Dermis blood vessel endothelial cell (primary cell): ENCODE data around the gene BDP1. TPM values are rescaled to one million over a fixed set of nuclear protein-coding genes. Genes with fewer than 3 reads are reported as not detected.
"Not testable (repeated sequence)": the region's sequence is repeated elsewhere in the genome, so short reads cannot be mapped to it uniquely, and the experiment has no call there.

Source experiments
- DNase-seq: peaks from one replicate; pipeline ENCODE4 v3.0.0; 2010
- total RNA-seq: library from RNA; depleted of rRNA; stranded (reverse); fragments of >200 nt; gene quantifications from 2 replicates; pipeline ENCODE4 v1.2.3, GENCODE V29; 2014

Gene BDP1
- total RNA-seq, 1 donor from 2014 or later: 31.1 TPM

DNA sequence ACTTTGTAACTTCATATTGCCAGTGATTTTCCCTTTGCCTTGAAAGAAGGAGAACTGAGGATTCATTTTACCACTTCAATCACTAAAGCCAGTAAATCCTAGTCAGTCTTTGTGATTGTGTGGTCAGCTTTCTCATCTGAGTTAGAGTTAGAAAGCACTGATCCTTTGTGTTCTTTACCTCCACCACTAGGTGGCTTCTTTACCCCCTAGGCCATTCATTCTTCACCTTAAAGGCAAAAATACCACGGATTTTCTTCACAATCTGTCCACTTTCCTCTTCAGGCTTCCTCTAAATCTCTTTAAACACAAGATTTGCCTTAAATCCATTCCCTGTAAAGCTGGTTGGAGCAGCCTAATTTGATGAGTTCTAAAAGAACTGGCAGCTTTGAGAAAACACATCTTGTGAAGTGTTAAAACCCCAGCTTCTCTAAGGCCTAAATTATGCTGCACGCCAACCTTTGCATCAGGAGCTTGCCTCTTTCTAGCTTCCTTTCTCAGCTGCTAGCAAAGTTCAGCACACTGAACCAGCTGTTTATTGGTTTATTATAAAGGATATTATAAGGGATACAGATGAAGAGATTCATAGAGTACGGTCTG, 20.4 kb downstream of the BDP1 start:
- DNase-seq: peak; percentile 50

DNA sequence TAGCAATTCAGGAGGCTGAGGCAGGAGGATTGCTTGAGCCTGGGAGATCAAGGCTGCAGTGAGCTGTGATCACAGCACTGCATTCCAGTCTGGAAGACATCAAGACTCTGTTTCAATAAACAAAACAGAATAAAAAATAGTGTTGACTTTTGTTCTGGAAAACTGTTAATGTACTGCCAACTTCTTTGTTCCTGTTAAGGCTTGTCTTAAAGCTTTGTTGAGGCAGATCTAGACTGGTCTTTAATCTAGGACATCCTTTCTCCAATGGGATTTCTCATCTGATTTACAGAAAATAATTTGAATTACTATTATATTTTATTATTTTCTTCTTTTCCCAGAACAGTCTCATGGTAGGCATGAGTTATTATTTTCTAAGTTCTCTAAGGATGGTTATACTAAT, 26.0 kb downstream of the BDP1 start:
- DNase-seq: no peak

DNA sequence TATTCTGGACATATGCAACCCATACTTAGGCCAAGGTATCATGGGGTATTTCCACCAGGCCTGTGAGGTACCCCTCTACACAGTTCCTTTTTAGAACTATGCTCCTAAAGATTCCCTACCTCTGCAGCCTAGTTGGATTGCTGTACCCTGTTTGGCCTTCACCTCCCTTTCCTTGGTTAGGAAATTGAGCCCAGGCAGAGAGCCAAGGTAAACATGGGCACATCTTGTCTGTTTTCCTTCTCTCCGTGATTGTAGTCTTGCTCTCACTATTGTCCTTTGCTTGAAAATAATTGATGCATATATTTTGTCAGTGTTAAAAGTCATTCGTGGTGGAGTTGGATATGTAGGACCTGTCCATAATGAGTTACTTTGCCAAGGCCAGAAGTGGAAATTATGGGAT, 26.7 kb downstream of the BDP1 start:
- DNase-seq: peak; percentile 80

DNA sequence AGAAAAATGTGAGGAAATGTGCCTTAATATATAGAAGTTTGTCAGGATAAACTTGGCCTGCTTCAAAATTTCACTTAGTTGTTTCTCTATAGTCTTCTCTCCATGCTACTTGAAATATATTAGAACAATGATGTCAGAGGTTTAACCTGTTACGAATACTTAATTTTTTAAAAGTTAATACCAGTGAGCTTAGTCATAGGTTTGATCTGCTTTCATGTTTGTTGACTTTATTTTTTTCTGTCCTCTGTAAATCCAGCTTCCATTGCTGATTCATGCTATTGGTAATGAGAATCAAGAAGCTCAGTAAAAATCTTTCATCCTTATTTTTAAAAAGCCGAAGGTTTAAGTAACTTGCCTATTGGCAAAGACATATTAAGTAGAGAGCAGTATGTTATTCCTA, 27.9 kb downstream of the BDP1 start:
- peak; percentile 73 for DNase-seq

DNA sequence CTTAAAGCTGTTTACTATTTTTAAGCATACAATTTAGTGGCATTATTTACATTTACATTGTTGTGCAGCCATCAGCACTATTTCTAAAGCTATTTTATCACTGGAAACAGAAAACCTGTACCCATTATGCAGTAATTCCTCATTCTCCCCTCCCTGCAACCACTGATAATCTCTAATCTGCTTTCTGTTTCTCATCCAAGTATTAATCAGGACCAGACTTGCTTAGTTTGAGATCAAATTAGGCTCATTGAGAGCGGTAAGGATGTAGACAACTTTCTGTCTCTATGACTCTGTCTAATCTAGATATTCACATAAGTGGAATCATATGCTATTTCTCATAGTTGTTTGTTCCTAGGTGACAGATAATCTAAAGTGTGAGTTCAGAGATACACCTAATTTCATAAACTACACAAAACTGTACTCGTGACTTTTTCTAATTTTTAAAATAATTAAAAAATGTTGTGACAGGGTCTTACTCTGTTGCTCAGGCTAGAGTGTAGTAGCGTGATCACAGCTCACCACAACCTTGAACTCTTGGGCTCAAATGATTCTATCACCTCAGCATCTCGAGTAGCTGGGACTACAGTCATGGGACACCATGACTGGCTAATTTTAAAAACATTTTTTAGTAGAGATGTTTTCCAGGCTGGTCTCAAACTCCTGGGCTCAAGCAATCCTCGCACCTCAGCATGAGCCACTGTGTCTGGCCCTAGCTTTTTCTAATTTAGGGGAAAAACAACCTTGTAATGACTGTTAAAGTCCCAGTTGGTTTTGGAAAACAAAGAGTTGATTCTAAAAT, 37.6 kb downstream of the BDP1 start:
- DNase-seq: no peak

DNA sequence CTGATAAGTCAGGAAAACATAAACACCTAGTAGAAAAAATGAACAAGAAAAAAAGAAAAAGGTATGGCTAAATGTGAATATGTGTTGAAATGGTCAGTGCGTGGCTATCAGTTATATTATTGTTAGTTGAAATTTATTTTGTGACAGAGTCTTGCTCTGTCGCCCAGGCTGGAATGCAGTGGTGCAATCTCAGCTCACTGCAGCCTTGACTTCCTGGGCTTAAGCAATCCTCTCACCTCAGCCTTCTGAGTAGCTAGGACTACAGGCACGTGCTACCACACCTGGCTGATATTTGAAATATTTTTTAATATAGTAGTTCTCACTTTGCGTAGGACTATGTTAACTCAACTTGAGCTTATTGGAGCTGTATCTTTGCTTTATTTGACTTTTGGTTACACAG, 38.8 kb downstream of the BDP1 start:
- DNase-seq: not testable (repeated sequence)

DNA sequence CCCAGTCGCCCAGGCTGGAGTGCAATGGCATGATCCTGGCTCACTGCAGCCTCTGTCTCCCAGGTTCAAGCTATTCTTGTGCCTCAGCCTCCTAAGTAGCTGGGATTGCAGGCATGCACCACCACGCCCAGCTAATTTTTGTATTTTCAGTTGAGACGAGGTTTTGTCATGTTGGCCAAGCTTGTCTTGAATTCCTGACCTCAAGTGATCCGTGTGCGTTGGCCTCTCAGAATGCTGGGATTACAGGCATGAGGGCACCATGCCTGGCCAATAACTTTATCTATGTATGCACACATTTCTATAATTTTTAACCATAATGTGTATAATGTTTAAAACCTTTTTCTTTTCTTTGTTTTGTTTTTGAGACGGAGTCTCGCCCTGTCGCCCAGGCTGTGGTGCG, 43.3 kb downstream of the BDP1 start:
- not testable (repeated sequence) for DNase-seq

DNA sequence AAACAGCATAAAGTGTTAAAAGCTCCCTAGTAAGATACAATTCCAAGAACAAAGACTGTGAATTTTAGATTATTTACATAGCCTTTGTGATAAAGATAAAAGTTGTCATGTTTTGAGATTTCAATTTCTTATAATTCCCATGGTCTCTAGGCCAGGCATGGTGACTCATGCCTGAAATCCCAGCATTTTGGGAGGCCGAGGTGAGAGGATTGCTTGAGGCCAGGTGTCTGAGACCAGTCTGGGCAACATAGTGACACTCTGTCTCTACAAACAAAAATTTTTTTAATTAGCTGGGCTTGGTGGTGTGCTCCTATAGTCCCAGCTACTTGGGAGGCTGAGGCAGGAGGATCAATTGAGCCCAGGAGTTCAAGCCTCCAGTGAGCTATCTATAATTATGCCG, 48.1 kb downstream of the BDP1 start:
- DNase-seq: no peak

DNA sequence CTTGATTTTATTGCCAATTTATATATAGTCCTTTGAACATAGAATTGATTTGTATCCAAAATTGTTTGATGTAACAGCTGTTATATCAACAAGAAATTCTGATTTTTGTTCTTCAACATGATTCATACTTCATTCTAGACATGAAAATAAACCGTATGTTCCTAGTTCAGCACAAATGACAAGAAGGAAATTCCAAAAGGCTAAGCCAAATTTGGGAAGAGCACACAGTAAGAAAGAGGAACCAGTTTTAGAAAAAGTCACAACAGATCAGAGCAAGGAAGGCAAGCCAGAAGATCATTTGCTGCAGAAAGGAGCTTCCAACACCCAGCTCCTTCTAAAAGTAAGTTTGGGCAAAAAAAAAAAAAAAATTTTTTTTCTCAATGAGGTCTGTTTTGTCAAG, 66.7 kb downstream of the BDP1 start:
- DNase-seq: no peak

DNA sequence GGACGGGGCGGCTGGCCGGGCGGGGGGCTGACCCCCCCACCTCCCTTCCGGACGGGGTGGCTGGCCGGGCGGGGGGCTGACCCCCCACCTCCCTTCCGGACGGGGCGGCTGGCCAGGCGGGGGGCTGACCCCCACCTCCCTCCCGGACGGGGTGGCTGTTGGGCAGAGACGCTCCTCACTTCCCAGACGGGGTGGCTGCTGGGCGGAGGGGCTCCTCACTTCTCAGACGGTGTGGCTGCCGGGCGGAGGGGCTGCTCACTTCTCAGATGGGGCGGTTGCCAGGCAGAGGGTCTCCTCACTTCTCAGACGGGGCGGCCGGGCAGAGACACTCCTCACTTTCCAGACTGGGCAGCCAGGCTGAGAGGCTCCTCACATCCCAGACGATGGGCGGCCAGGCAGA, 70.2 kb downstream of the BDP1 start:
- DNase-seq: not testable (repeated sequence)

DNA sequence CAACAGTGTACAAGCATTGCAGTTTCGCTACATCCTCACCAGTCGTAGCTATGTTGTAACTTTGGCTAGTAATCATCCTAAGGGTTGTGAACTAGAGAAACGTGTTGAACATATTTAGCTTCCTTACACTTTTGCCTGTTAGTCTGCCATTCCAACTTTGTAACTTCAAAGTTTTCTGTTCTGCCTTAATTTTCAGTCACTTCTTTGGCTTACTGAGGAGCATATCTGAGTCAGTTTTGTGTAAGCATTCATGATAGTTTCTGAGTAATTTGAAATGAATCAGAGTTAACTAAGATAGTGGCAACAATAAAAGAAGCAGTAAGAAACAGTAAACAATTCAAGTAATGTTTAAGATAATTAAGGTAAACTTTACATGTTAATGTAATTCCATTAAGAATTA, 72.8 kb downstream of the BDP1 start:
- DNase-seq: no peak

DNA sequence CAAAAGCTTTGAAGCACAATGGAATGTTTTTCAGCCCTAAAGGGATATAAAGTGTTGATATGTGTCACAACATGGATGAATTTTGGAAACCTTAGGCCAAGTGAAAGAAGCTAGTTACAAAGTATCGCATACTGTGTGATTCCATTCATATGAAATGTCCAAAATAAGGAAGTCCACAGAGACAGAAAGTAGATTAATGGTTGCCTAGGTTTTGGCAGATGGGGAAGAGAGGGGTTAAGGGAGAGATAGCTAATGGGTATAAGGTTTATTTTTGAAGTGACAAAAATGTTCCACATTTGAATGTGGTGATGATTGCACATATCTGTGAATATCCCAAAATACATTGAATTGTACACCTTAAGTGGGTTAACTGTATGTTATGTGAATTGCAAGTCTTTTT, 74.2 kb downstream of the BDP1 start:
- no peak for DNase-seq

DNA sequence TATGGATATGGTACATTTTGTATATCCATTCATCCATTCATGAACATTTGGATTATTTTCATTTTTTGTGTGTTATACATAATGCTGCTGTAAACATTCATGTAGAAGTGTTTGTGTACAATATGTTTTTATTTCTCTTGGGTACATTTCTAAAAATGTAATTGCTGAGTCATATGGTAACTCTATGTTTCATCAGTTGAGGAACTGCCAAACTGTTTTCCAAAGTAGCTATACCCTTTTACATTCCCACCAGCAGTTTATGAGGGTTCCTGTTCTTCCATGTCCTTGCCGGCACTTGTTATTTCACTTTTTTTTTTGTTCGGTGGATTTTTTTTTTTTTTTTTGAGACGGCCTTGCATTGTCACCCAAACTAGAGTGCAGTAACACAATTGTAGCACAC, 77.7 kb downstream of the BDP1 start:
- no peak for DNase-seq

DNA sequence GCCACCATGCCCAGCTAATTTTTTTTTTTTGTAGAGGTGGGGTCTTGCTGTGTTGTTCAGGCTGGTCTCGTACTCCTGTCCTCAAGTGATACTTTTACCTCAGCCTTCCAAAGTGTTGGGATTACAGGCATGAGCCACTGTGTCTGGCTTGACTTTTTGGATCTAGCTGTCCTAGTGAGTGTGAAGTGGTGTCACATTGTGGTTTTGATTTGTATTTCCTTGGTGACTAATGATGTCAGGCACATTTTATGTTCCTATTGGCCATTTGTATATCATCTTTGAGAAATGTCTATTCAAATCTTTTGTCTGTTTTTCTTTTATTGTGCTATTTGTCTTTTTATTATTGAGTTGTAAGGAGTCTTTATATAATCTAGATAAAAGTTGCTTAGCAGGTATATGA, 78.2 kb downstream of the BDP1 start:
- peak; percentile 45 for DNase-seq

DNA sequence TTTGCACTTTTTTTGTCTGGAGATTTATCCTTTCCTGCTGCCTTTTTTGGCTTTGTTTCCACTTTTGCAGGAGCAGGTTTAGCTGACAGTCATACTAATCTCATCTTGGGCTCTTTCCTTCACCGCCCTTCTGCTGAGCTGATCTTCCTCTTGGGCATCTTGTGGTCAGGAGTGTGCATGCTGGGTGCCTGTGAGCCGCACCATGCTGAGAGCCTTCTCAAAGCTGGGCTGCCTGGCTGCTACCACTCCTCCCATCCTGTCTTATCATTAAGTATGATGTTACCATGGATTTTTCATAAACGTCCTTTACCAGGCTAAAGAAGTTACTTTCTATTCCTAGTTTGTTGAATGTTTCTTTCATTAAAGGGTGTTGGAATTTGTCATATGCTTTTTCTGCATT, 82.2 kb downstream of the BDP1 start:
- DNase-seq: no peak

DNA sequence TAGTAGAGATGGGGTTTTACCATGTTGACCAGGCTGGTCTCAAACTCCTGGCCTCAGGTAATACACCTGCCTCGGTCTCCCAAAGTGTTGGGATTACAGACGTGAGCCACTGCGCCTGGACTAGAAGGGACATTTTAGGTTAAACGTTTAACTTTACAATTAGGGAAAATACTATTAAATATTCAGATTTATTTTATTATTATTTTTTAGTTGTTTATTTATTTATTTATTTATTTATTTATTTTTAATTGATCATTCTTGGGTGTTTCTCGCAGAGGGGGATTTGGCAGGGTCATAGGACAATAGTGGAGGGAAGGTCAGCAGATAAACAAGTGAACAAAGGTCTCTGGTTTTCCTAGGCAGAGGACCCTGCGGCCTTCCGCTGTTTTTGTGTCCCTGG, 95.4 kb downstream of the BDP1 start:
- DNase-seq: not testable (repeated sequence)

DNA sequence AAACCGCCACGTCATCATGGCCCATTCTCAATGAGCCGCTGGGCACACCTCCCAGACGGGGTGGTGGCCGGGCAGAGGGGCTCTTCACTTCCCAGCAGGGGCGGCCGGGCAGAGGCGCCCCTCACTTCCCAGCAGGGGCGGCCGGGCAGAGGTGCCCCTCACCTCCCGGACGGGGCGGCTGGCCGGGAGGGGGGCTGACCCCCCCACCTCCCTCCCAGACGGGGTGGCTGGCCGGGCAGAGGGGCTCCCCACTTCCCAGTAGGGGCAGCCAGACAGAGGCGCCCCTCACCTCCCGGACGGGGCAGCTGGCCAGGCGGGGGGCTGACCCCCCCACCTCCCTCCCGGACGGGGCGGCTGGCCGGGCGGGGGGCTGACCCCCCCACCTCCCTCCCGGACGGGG, 96.1 kb downstream of the BDP1 start:
- DNase-seq: not testable (repeated sequence)

DNA sequence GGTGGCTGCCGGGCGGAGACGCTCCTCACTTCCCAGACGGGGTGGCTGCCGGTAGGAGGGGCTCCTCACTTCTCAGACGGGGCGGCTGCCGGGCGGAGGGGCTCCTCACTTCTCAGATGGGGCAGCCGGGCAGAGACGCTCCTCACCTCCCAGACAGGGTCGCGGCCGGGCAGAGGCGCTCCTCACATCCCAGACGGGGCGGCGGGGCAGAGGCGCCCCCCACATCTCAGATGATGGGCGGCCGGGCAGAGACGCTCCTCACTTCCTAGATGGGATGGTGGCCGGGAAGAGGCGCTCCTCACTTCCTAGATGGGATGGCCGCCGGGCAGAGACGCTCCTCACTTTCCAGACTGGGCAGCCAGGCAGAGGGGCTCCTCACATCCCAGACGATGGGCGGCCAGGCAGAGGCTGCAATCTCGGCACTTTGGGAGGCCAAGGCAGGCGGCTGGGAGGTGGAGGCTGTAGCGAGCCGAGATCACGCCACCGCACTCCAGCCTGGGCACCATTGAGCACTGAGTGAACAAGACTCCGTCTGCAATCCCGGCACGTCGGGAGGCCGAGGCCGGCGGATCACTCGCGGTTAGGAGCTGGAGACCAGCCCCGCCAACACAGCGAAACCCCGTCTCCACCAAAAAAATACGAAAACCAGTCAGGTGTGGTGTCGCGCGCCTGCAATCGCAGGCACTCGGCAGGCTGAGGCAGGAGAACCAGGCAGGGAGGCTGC, 96.7 kb downstream of the BDP1 start:
- DNase-seq: not testable (repeated sequence)

DNA sequence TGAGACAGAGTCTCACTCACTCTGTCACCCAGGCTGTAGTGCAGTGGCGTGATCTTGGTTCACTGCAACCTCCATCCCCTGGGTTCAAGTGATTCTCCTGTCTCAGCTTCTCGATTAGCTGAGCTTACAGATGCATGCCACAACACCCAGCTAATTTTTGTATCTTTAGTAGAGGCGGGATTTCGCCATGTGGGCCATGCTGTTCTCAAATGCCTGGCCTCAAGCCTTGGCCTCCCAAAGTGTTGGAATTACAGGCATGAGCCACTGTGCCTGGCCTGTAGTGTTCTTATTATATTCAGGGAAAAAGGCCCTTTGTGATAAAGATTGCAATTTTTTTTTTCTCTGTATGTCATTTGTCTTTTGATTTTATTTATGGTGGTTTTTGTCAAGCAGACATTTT, 107.7 kb downstream of the BDP1 start:
- DNase-seq: no peak

DNA sequence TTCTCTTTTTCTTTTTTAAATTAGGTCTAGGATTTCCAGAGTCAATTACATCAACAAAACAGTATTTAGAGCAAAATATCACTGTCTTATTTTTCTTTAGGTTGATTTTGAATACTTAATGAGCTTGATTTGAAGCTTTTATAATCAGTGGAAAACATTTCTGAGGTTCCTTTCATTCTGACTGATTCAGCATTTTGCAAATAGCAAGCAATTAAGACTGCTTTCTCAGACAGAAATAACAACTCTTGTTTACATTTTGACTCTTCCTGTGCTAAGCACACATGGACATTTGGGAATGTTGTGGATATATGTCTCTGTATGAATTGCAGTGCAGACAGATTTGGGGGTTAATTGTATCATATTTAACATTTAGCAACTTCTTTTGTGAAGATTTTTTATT, 109.4 kb downstream of the BDP1 start:
- no peak for DNase-seq

DNA sequence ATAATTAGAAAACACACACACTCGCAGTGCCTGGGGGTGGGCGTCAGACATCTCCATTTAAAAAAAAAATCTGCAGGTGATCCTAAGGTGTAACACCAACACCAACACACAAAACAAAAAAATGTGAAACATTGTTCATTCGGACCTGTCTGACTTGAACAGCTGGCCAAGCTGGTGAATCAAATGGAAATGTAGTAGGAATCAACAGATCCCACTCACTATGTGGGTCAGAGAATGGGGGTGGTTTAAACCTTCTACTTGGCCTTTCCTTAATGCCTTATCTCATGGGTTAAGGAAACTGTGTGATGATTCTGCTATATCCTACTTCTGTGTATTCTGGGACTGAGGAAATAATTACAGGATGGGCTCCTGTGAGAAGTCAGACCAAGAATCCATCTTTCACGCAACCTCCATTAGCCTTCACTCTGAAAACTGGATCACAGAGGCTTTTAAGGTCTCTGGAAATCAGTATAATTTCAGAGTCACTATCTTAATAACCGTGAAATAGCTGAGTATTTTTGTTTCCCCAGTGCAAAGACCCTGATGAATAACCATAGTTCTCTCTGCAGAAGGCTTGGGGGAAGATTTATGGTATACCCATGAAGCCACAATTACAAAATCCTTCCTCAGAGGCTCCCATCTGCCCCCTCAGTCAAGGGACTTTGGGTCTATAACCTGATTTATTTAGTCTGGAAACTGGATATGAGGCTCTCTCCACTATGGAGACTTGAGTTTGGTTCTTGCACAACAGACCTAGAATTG, 114.5 kb downstream of the BDP1 start:
- no peak for DNase-seq

DNA sequence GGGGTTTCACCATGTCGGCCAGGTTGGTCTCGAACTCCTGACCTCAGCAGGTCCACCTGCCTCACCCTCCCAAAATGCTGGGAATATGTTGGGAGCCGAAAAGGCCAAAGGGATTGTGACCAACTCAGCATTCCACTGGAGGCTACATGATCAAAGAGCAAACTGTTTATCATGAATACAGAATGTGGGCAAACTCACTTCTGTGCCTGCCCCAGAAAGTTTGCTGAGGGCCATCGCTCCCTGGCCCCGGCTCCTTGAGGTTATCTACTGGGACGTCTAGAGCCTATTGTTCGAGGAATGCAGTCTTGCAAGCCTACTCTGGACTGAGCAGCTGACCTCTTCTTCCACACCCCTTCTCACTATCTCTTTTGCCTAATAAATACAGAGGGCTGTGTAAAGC, 116.4 kb downstream of the BDP1 start:
- DNase-seq: not testable (repeated sequence)

DNA sequence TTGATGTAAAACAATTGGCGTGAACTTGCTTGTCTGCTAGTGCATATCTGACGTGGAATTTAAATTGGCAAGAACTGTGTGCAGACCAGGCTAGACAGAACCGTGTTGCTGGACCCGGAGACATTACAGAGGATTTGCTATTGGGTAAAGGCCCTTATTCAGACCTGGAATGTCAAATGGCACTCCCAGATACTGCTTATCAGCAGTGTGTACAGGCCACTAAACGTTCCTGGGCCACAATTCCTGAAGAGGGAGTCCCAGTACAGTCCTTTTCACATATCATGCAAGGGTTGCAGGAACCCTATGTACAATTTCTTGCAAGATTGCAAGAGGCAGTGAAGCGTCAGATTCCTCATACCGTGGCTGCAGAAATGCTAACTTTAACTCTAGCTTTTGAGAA, 118.1 kb downstream of the BDP1 start:
- DNase-seq: peak; percentile 7
